ENCODE results near the gene COBL.

Gene COBL

GRCh38 chr7:51111241-51111940, 205.2 kb downstream of the COBL start:
- no peak for DNase-seq (ENCODE audit: low spot score)
- no peak for TF ChIP-seq CTCF (IDR thresholded peaks at IDR 0.05; ENCODE audit: extremely low read depth, insufficient read depth, missing control alignments)
- in situ Hi-C loops (cut with MboI; ENCODE audit: low pct_unique_long_range_greater_than_20kb, low sequenced_read_pairs, unreplicated experiment), result no loop called here

GRCh38 chr7:51108134-51108533, 208.5 kb downstream of the COBL start:
- TF ChIP-seq CTCF (IDR thresholded peaks at IDR 0.05; ENCODE audit: extremely low read depth, insufficient read depth, missing control alignments), result no peak
- in situ Hi-C loops (cut with MboI; ENCODE audit: low pct_unique_long_range_greater_than_20kb, low sequenced_read_pairs, unreplicated experiment), result no loop called here
- DNase-seq (ENCODE audit: low spot score), result no peak

GRCh38 chr7:51104278-51104677, 212.3 kb downstream of the COBL start:
- no peak for TF ChIP-seq CTCF (IDR thresholded peaks at IDR 0.05; ENCODE audit: extremely low read depth, insufficient read depth, missing control alignments)
- no peak for DNase-seq (ENCODE audit: low spot score)
- in situ Hi-C loops (cut with MboI; ENCODE audit: low pct_unique_long_range_greater_than_20kb, low sequenced_read_pairs, unreplicated experiment), result no loop called here

GRCh38 chr7:51103718-51104117, 212.9 kb downstream of the COBL start:
- TF ChIP-seq CTCF (IDR thresholded peaks at IDR 0.05; ENCODE audit: extremely low read depth, insufficient read depth, missing control alignments), result no peak
- in situ Hi-C loops (cut with MboI; ENCODE audit: low pct_unique_long_range_greater_than_20kb, low sequenced_read_pairs, unreplicated experiment), result no loop called here

GRCh38 chr7:51102828-51103227, 213.8 kb downstream of the COBL start:
- TF ChIP-seq CTCF (IDR thresholded peaks at IDR 0.05; ENCODE audit: extremely low read depth, insufficient read depth, missing control alignments), result no peak
- no peak for DNase-seq (ENCODE audit: low spot score)
- in situ Hi-C loops (cut with MboI; ENCODE audit: low pct_unique_long_range_greater_than_20kb, low sequenced_read_pairs, unreplicated experiment), result no loop called here

More at GRCh38 chr7:51103718-51104117, 212.9 kb downstream of the COBL start:
- DNase-seq (ENCODE audit: low spot score), result no peak

GRCh38 chr7:51101111-51101757, 215.4 kb downstream of the COBL start:
- in situ Hi-C loops (cut with MboI; ENCODE audit: low pct_unique_long_range_greater_than_20kb, low sequenced_read_pairs, unreplicated experiment), result no loop called here
- no peak for DNase-seq (ENCODE audit: low spot score)
- TF ChIP-seq CTCF (IDR thresholded peaks at IDR 0.05; ENCODE audit: extremely low read depth, insufficient read depth, missing control alignments), result no peak
